ENCODE measurements around the gene DDTL. TPM values are rescaled to one million over a fixed set of nuclear protein-coding genes. Genes with fewer than 3 reads are reported as not detected.

DDTL gene
- total and polyA plus RNA-seq, 2 of the 4 experiments (the other 2 are of a cell fraction): 0.36 to 1.5 TPM

DNA sequence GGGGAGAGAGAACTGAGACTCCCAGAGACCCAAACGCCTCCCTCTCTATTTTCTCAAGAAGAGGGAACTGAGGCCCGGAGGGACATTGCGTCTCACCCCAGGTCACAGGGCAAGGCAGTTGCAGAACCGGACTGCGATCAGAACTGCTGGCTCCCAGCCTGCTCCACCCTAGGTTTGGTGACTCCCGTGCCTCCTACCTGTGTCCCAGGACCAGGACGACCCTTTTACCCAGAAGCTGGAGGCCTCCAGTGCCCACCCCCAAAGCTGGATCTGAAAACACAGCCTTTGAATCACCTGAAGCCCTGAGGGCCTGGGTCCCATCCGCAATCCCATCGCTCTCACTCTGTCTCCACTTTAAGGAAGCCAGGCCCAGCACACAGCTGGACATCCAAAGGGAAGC is 37.2 kb downstream of the DDTL start:
- no peak overlapping the region for H2AK5ac ChIP-seq (ENCODE audit: low read depth, low read length)
- H3K4me1 ChIP-seq (ENCODE audit: control insufficient read depth, insufficient read depth, low read length): no peaks in the 10 kb centered on the region
- no peak overlapping the region for H4K5ac ChIP-seq (ENCODE audit: low read depth, low read length)
- H3K4me2 ChIP-seq (ENCODE audit: low read depth, low read length): no peak overlapping the region
- POLR2A ChIA-PET (ENCODE audit: unreplicated experiment): no interaction called here
- H2AK9ac ChIP-seq (replicated peaks; ENCODE audit: low read depth, low read length, poor library complexity): peak overlapping the region; percentile 63
- H2BK15ac ChIP-seq (ENCODE audit: low read depth, low read length): no peak overlapping the region
- no peaks in the 10 kb centered on the region for H3K36me3 ChIP-seq (ENCODE audit: control insufficient read depth, insufficient read depth, low read length)
- H4K20me1 ChIP-seq (ENCODE audit: insufficient read depth, low read length): no peaks in the 10 kb centered on the region
- H4K91ac ChIP-seq (ENCODE audit: insufficient read depth, low read depth, low read length): no peak overlapping the region
- no peak for ATAC-seq (ENCODE audit: low read depth)
- no peak overlapping the region for H3K14ac ChIP-seq (replicated peaks; ENCODE audit: low read depth, low read length)
- no peak overlapping the region for H2BK20ac ChIP-seq (ENCODE audit: low read depth, low read length)
- no peak overlapping the region for H3K9ac ChIP-seq (ENCODE audit: low read depth, low read length)
- H3K4ac ChIP-seq (ENCODE audit: low read depth, low read length): no peak overlapping the region
- dilution Hi-C loops (cut with HindIII; ENCODE audit: low sequenced_read_pairs, unreplicated experiment): no loop called here
- in situ Hi-C loops (cut with MboI; ENCODE audit: low sequenced_read_pairs): no loop called here
- H3K9me3 ChIP-seq (ENCODE audit: control insufficient read depth, insufficient read depth, low read length): no peaks in the 10 kb centered on the region
- no peak overlapping the region for H2BK5ac ChIP-seq (ENCODE audit: low read depth, low read length, poor library complexity, severe bottlenecking)
- H3K9me1 ChIP-seq (ENCODE audit: insufficient read depth, low read length): no peaks in the 10 kb centered on the region
- TF ChIP-seq, protein P1, sequence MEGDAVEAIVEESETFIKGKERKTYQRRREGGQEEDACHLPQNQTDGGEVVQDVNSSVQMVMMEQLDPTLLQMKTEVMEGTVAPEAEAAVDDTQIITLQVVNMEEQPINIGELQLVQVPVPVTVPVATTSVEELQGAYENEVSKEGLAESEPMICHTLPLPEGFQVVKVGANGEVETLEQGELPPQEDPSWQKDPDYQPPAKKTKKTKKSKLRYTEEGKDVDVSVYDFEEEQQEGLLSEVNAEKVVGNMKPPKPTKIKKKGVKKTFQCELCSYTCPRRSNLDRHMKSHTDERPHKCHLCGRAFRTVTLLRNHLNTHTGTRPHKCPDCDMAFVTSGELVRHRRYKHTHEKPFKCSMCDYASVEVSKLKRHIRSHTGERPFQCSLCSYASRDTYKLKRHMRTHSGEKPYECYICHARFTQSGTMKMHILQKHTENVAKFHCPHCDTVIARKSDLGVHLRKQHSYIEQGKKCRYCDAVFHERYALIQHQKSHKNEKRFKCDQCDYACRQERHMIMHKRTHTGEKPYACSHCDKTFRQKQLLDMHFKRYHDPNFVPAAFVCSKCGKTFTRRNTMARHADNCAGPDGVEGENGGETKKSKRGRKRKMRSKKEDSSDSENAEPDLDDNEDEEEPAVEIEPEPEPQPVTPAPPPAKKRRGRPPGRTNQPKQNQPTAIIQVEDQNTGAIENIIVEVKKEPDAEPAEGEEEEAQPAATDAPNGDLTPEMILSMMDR (conservative IDR thresholded peaks at IDR 0.05; ENCODE audit: low read depth, low read length): no peak
- TF ChIP-seq CEBPB (IDR thresholded peaks at IDR 0.05; ENCODE audit: low read depth, low read length): no peak
- TF ChIP-seq FOS (IDR thresholded peaks at IDR 0.05; ENCODE audit: low read depth, low read length): no peak
- TF ChIP-seq MAZ (IDR thresholded peaks at IDR 0.05; ENCODE audit: borderline replicate concordance, low read depth, low read length): no peak
- TF ChIP-seq, protein P2, sequence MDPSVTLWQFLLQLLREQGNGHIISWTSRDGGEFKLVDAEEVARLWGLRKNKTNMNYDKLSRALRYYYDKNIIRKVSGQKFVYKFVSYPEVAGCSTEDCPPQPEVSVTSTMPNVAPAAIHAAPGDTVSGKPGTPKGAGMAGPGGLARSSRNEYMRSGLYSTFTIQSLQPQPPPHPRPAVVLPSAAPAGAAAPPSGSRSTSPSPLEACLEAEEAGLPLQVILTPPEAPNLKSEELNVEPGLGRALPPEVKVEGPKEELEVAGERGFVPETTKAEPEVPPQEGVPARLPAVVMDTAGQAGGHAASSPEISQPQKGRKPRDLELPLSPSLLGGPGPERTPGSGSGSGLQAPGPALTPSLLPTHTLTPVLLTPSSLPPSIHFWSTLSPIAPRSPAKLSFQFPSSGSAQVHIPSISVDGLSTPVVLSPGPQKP (IDR thresholded peaks at IDR 0.05; ENCODE audit: borderline replicate concordance, low read depth, low read length): no peak
- TF ChIP-seq RFX5 (IDR thresholded peaks at IDR 0.05; ENCODE audit: low read depth, low read length): no peak
- TF ChIP-seq MAFK (IDR thresholded peaks at IDR 0.05; ENCODE audit: low read depth, low read length): no peak
- TF ChIP-seq POLR2A (IDR thresholded peaks at IDR 0.05; ENCODE audit: low read depth, low read length): no peak
- no peak overlapping the region for H3K4me3 ChIP-seq (ENCODE audit: insufficient read depth, low read depth, low read length)
- H2BK120ac ChIP-seq (ENCODE audit: low read depth, low read length): no peak overlapping the region
- no peak overlapping the region for H2AFZ ChIP-seq (replicated peaks; ENCODE audit: low read length, poor library complexity)
- CTCF ChIA-PET: no interaction called here
- intact Hi-C loops (cut with micrococcal nuclease): no loop called here
- WGBS, 2 experiments (ENCODE audit: extremely low coverage in 2 of 2, insufficient read length in 1 of 2): 81% methylated on average over 5 of the region's 9 CpGs; no CpG with 5 or more reads in 1 of the 2 experiments
- no peak overlapping the region for H4K8ac ChIP-seq (ENCODE audit: low read depth in 2 of 2, low read length in 2 of 2)
- H3K79me1 ChIP-seq (ENCODE audit: low read depth in 1 of 2, low read length in 2 of 2): no peaks in the 10 kb centered on the region
- DNase-seq: no peak
- no peaks in the 10 kb centered on the region; the same call in 1 of the 2 replicates for H3K27me3 ChIP-seq (ENCODE audit: control insufficient read depth, insufficient read depth, low read length)
- no peak overlapping the region for H3K27ac ChIP-seq (ENCODE audit: insufficient read depth, low read length)
- BruUV-seq (replicated peaks): no TSS peak
- H3K23ac ChIP-seq (ENCODE audit: low read depth, low read length): no peak overlapping the region
- H3K18ac ChIP-seq (ENCODE audit: low read depth, low read length): no peak overlapping the region
- H3K56ac ChIP-seq (ENCODE audit: extremely low read depth, insufficient read depth, low read length): no peak overlapping the region

All from IMR-90 (cell line).